ENCODE measurements around the gene ZNF331.

ZNF331 gene

GRCh38 chr19:53571339-53571738 lies 33.4 kb downstream of the ZNF331 start:
- no peak for DNase-seq (ENCODE audit: low read depth)

DNA sequence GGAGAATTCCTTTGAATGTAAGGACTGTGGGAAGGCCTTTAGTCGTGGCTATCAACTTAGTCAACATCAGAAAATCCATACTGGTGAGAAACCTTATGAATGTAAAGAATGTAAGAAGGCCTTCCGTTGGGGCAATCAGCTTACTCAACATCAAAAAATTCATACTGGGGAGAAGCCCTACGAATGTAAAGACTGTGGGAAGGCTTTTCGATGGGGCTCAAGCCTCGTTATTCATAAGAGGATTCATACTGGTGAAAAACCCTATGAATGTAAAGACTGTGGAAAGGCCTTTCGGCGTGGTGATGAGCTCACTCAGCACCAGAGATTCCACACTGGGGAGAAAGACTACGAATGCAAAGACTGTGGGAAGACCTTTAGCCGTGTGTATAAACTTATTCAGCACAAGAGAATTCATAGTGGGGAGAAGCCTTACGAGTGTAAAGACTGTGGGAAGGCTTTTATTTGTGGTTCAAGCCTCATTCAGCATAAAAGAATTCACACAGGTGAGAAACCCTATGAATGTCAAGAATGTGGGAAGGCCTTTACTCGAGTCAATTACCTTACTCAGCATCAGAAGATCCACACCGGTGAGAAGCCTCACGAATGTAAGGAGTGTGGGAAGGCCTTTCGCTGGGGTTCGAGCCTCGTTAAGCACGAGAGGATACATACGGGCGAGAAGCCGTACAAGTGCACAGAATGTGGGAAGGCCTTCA lies 39.2 kb downstream of the ZNF331 start:
- no peak for DNase-seq (ENCODE audit: low read depth)

GRCh38 chr19:53577968-53578367 lies 40.0 kb downstream of the ZNF331 start:
- DNase-seq (ENCODE audit: low read depth): no peak

- DNase-seq (ENCODE audit: low read depth): no peak
Measured at GRCh38 chr19:53579518-53579917, 41.6 kb downstream of the ZNF331 start.

DNA sequence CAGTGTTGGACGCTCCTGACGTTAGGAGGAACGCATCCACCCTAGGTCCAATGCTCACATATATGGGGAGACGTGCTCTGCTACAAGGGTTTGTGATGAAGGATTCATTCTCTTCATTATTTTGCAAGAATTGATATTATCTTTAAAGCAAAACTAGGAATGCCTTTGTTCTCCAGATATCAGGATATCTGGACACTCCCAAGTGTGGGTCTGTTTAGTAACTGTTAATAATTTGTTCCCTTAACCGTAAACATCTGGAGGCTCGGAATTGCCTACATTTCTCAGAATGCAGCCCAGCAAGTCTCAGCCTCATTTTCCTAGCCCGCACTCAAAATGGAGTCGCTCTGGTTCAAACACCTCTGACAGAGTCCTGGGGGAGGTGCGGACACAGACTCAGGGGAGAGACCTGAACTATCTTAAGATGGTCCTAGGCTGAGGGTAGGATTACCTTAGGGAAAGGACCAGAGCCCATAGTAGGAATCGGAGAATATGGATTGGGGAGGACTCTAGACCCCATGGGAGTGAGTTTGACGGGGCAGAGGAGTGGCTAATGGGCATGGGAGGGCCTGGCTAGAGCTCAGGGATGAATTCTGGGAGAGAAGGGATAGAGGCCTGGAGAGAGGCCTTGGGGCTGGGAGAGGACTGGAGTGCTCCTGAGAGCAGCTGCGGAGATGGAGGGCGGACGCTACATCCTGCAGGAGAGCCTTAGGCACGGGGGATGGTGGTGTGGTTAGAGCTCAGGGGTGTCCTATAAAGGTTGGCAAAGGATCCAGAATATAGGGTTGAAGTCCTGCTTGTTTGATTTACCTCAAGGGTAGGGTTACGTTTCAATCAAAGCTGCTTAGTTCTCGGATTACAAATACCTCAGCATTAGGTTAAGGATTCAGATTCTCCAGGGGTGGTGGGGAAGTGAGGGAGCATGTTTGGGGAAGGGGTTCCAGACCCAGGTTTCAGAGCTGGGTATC lies 43.2 kb downstream of the ZNF331 start:
- no peak for DNase-seq (ENCODE audit: low read depth)

GRCh38 chr19:53581871-53582279 lies 43.9 kb downstream of the ZNF331 start:
- DNase-seq (ENCODE audit: low read depth): no peak

GRCh38 chr19:53583181-53583580 lies 45.2 kb downstream of the ZNF331 start:
- DNase-seq (ENCODE audit: low read depth): no peak

DNA sequence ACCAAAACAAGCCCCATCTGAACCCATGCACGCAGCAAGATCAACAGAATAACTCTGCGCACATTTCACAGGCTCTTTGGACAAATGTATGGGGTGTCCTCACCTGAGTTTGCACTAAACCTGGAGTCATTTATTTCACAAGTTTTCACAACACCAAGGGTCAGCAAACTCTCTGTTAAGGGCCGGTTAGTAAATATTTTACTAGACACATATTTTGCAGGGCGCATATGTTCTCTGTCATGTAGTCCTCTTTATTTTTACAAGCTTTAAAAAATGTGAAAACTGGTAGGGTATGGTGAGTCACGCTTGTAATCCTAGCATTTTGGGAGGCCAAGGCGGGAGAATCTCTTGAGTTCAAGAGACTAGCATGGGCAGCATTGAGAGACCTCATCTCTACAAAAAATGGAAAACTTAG lies 48.3 kb downstream of the ZNF331 start:
- DNase-seq (ENCODE audit: low read depth): no peak

DNA sequence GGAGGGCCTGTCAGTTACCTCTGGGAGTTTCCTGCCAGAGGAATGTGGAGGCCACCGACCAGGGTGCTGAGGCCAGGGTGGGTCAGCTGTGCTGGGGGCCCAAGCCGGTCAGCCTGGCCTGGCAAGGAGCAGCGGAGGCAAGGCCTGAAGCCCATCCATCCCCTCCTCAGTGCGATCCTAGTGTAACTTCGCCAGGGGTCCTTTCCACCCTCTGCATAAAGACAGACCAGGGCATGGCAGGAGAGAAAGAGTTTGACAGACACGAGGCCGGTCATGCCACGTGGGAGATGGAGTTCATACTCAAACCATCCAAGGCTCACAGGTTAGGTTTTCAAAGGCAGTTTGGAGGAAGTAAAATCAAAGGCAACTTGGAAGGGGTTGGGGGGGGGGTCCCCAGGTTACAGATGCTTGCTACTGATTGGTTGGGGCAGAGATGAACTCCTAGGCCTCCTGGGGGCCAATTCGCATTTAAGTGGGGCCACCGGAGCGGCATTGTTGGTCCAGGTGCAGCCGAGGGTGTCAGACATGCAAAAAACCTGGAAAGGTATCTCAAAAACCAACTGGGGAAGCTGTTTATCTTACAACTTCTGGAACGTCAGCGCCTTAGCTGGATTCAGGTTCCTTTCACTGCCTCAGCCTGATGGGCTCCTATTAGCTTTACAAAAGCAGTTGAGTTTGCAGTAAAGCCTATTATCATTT lies 57.0 kb downstream of the ZNF331 start:
- DNase-seq (ENCODE audit: low read depth): no peak

DNA sequence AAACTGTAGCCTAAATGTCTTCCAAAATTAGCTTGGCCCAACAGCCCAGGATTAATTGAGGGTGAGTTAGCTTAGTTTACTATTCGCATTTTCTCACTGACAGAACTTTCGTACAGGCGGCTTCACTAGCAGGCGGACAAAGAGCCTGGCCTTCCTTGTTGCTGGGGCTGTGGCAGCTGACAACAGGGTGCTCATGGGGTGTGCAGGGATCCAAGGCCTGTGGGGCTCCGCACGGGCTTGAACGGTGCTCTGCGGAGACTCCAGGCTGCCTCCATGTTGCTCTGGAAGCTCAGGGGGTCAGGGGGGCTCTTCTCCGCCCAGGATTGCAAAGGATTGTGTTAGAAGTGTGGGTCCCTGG lies 57.5 kb downstream of the ZNF331 start:
- DNase-seq (ENCODE audit: low read depth): no peak

DNA sequence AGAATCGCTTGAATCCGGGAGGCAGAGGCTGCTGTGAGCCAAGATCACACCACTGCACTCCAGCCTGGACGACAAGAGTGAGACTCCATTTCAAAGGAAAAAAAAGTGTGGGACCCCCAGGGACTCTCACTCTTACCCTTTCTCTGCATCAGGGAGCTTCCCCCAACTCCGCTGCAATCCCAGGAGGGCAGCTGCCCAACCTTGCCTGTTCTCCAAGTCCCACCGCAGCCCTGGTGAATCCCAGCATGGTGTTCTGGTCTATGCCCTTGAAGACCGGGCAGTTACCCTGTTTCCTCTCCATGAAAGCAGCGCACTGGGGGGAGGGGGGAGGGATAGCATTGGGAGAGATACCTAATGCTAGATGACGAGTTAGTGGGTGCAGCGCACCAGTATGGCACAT lies 58.1 kb downstream of the ZNF331 start:
- DNase-seq (ENCODE audit: low read depth): no peak

- no peak for DNase-seq (ENCODE audit: low read depth)
Measured at GRCh38 chr19:53597023-53597422, 59.1 kb downstream of the ZNF331 start.

DNA sequence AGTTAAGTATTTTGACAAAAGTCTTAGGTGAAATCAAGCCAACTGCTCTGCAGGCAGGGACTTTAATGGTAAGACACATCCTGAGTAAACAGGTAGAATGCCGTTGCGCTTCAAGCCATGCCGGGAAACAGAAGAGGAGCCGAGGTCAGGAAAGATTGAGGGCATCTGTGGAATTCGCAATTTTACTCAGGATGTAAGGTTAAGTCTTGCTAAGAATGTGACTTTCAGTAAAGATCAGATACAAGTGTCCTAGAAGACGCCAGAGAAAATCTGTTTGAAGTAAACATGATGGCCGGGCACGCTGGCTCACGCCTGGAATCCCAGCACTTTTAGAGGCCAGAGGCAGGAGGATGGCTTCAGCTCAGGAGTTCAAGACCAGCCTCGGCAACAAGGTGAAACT lies 60.4 kb downstream of the ZNF331 start:
- no peak for DNase-seq (ENCODE audit: low read depth)

DNA sequence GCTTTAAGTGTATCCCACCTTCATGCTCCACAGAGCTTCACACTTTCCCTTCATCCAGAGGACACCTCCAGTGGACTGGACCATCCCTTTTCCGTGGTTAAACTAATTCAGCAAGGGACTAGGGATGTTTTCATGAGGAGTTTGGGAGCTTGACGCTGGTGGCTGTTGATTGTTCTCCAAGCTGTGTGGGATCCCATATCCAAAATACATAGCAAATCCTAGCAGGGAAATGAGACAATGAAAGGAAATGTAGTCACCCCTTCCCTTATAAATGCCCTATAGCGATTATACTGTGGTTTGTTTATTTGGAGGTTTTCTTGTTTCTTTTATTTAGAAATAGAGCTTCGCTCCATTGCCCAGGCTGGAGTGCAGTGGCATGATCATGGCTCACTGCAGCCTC lies 62.3 kb downstream of the ZNF331 start:
- DNase-seq (ENCODE audit: low read depth): no peak

DNA sequence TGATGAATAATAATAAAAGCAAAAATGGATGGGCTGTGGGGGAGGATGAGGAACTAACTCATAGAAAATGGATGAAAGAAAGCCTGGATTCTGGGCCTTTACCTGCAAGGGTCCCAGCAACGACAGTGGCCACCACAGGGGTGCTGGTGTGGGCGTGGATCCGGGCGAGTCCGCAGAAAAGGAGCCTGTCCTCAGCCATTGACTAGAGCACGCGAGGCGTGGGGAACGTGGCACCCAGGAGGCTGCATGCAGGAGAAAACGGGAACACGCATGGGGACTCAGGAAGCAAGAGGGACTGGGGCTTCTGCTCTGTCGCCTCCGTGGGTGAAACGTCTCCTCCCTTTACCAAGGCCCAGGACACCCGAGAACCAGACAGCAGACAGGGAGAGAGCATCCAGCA lies 68.1 kb downstream of the ZNF331 start:
- no peak for DNase-seq (ENCODE audit: low read depth)

DNA sequence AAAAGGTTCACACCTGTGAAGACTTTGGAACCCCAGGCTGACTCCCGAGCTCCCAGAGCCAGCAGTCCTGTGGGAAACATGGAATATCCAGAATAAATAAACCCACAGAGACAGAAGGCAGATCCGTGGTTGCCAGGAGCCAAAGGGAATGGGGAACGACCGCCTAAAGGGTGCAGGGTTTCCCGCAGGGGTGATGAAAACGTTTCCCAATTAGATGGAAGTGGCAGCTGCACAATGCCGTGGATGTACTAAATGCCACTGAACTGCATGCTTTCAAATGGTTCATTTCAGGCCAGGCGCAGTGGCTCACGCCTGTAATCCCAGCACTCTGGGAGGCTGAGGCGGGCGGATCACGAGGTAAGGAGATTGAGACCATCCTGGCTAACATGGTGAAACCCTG lies 70.4 kb downstream of the ZNF331 start:
- DNase-seq (ENCODE audit: low read depth): no peak

GRCh38 chr19:53612762-53613526 lies 75.0 kb downstream of the ZNF331 start:
- no peak for DNase-seq (ENCODE audit: low read depth)

DNA sequence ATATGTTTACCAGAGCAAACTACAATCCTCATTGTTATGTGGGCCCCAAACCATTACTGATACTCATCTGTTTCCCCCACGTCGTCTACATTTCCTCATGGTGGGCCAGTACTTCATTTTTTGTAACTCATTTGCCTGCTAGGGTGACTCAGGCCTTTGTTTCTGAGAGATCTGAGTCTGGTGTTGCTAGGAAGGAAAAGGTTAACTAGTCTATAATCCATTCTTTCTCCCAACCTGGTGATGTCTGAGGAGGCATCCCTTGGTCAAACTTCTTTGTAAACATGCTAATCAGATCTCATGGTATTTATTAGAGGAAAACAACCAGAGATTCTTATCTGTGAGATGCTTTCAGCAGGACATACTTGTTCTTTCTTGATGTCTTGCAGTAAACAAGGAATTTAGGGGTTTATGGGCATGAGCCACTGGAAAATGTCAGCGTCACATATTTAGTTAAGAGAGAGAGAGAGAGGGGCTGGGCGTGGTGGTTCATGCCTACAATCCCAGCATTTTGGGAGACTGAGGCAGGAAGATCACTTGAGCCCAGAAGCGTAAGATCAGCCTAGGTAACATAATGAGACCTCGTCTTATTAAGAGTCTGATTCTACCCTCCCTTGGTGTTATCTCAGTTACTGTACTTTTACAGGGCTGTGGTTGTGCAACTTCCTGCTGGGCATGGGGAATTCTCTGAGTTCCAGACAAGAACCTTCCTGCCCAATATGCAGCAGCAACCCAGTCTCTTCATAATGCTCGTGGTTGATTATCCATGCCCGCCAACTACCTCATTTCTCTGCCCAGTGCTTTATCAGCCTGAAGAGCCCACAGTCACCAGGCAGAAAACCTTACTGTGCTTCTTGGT lies 84.2 kb downstream of the ZNF331 start:
- no peak for DNase-seq (ENCODE audit: low read depth)

- DNase-seq (ENCODE audit: low read depth): no peak
Measured at GRCh38 chr19:53624771-53625545, 87.0 kb downstream of the ZNF331 start.

- DNase-seq (ENCODE audit: low read depth): no peak
Measured at GRCh38 chr19:53626486-53626885, 88.5 kb downstream of the ZNF331 start.
